SJCRH30 (cell line): ENCODE measurements around the gene APC2. TPM values are rescaled to one million over a fixed set of nuclear protein-coding genes. Genes with fewer than 3 reads are reported as not detected.

Experiments used
- DNase-seq, 2 experiments: peaks; one replicate each; pipeline ENCODE4 v3.0.0-alpha.2; 2015 to 2020
- H3K27ac ChIP-seq: fragments of 250-450 bp; sonication (Bioruptor Pico); 2 replicates; pipeline ENCODE4 v1.5.1; 2020; ENCODE audit warnings: mild to moderate bottlenecking, moderate library complexity
- H3K27me3 ChIP-seq: fragments of 250-450 bp; sonication (Bioruptor Pico); 2 replicates; pipeline ENCODE4 v1.5.1; 2020; ENCODE audit warnings: mild to moderate bottlenecking, moderate library complexity
- H3K36me3 ChIP-seq: fragments of 250-450 bp; sonication (Bioruptor Pico); 2 replicates; pipeline ENCODE4 v1.5.1; 2020; ENCODE audit warnings: mild to moderate bottlenecking, moderate library complexity
- H3K4me1 ChIP-seq: fragments of 250-450 bp; sonication (Bioruptor Pico); 2 replicates; pipeline ENCODE4 v1.5.1; 2020; ENCODE audit warnings: mild to moderate bottlenecking, moderate library complexity
- H3K4me3 ChIP-seq: fragments of 250-450 bp; sonication (Bioruptor Pico); 2 replicates; pipeline ENCODE4 v1.5.1; 2020; ENCODE audit warnings: mild to moderate bottlenecking, moderate library complexity
- H3K9me3 ChIP-seq: fragments of 250-450 bp; sonication (Bioruptor Pico); replicated peaks from 2 replicates; pipeline ENCODE4 v1.5.1; 2020; ENCODE audit warnings: mild to moderate bottlenecking, moderate library complexity
- total RNA-seq: library from RNA; depleted of rRNA; stranded (reverse); fragments of >200 nt; shearing (Covaris generic); gene quantifications from 2 replicates; pipeline ENCODE4 v1.2.3, GENCODE V29; 2014; rRNA removed

Gene APC2, protein sequence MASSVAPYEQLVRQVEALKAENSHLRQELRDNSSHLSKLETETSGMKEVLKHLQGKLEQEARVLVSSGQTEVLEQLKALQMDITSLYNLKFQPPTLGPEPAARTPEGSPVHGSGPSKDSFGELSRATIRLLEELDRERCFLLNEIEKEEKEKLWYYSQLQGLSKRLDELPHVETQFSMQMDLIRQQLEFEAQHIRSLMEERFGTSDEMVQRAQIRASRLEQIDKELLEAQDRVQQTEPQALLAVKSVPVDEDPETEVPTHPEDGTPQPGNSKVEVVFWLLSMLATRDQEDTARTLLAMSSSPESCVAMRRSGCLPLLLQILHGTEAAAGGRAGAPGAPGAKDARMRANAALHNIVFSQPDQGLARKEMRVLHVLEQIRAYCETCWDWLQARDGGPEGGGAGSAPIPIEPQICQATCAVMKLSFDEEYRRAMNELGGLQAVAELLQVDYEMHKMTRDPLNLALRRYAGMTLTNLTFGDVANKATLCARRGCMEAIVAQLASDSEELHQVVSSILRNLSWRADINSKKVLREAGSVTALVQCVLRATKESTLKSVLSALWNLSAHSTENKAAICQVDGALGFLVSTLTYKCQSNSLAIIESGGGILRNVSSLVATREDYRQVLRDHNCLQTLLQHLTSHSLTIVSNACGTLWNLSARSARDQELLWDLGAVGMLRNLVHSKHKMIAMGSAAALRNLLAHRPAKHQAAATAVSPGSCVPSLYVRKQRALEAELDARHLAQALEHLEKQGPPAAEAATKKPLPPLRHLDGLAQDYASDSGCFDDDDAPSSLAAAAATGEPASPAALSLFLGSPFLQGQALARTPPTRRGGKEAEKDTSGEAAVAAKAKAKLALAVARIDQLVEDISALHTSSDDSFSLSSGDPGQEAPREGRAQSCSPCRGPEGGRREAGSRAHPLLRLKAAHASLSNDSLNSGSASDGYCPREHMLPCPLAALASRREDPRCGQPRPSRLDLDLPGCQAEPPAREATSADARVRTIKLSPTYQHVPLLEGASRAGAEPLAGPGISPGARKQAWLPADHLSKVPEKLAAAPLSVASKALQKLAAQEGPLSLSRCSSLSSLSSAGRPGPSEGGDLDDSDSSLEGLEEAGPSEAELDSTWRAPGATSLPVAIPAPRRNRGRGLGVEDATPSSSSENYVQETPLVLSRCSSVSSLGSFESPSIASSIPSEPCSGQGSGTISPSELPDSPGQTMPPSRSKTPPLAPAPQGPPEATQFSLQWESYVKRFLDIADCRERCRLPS (N-terminal part only)
- 0.13 and 0.24 TPM in 2 replicates for total RNA-seq

DNA sequence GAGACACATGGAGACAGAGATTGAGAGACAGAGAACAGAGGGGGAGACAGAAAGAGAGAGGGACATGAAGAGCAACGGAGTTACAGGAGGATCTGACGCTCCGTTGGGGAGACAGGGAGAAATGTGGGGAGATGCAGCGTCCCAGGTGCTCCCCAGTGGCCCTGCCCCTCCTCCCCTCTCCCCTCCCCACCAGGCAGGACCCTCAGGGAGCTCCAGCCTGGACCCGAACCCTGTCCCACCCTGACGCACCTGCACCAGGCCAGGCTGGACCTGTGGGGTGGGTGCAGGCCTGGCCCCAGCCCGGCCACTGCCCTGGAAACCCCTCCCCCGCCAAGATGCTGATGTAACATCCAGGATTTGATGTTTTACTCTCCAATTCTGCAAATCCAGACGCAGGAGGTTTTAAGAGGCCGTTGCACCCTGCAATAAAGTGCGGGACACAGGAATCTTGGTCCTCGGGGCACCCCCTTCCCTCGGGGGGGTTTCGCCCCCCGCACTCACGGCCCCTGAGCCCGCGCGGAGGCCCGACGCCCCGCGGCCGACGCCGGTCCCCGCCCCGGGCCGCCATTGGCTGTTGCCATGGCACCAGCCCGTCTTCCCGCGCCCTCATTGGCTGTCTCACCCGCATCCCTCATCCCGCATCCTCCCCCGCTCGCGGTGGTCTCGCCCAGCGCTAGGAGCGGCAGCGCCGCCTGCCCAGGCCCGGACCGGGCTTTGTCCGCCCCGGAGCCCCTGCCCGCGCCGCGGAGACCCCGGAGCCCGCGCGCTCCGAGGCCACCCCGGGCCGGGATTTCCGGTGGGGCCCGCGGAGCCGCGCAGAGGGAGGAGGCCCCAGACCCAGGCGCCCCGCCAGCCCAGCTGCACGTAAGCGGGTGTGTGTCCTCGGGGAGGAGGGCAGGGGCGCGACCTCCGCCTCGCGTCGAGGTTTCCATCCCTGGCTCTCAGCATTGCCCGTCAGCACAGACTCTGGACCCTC, at the start of gene APC2:
TSS of gene APC2 (plus strand) at position 655 of the 976 bp plus-strand sequence. CDS start 2,881 bp downstream, outside the sequence.
- H3K27ac ChIP-seq = no peak within 1 kb of the TSS
- H3K27me3 ChIP-seq = peaks cover 17% of the 10 kb centered on the region
- H3K4me3 ChIP-seq = peak within 1 kb of the TSS; percentile 36
- no peaks in the 10 kb centered on the region for H3K36me3 ChIP-seq
- peak; percentile 74 to 75 for DNase-seq
- peaks cover 17% of the 10 kb centered on the region; the same call in 1 of the 2 replicates for H3K4me1 ChIP-seq
- no peaks in the 10 kb centered on the region for H3K9me3 ChIP-seq

DNA sequence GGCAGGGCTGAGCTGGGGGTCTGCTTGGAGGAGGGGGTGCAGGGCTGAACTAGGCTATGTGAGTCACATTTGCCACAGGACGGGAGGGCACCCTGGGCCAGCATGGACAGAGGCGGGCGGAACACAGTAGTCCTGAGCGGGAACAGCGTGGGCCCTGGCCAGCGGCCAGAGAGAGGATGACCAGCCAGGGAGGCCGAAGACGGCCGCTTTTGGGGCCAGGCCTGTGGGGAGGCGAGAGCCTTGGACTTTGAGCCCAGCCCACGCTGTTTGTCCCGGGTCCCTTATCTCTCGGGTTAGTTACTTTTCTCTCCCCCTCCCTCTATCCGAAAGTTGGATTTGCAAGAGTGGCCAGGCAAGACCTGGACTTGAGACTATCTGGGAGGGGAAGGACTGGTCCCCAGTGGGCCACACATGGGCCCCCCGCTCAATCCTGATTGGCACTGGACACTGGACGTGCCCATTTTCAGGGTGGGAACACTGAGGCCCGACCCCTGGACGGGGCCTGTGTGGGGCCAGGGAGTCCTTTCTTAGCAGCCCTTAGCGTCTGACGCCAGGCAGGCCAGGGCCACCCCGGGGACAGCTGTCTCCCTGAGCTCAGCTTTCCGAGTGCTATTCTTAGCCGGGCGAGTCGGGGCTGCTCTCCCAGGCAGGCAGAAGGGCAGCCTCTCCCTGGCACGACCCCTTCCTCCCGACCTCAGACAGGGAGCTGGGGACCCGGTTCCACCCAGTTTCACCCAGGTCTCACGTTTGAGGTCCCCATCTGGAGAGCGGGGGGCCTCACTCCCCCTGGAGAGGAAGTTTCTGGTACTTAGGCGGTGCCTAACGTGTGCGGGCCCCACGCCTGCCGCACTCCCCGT, 49.4 kb upstream of the APC2 start:
- no peak overlapping the region for H3K27ac ChIP-seq
- peaks cover 6% of the 10 kb centered on the region; the same call in 1 of the 2 replicates for H3K27me3 ChIP-seq
- peaks cover 2% of the 10 kb centered on the region; the same call in 1 of the 2 replicates for H3K4me1 ChIP-seq
- DNase-seq = peak; percentile 82 to 85
- peak overlapping the region; percentile 58 for H3K4me3 ChIP-seq
- H3K9me3 ChIP-seq = no peaks in the 10 kb centered on the region
- H3K36me3 ChIP-seq = no peaks in the 10 kb centered on the region

DNA sequence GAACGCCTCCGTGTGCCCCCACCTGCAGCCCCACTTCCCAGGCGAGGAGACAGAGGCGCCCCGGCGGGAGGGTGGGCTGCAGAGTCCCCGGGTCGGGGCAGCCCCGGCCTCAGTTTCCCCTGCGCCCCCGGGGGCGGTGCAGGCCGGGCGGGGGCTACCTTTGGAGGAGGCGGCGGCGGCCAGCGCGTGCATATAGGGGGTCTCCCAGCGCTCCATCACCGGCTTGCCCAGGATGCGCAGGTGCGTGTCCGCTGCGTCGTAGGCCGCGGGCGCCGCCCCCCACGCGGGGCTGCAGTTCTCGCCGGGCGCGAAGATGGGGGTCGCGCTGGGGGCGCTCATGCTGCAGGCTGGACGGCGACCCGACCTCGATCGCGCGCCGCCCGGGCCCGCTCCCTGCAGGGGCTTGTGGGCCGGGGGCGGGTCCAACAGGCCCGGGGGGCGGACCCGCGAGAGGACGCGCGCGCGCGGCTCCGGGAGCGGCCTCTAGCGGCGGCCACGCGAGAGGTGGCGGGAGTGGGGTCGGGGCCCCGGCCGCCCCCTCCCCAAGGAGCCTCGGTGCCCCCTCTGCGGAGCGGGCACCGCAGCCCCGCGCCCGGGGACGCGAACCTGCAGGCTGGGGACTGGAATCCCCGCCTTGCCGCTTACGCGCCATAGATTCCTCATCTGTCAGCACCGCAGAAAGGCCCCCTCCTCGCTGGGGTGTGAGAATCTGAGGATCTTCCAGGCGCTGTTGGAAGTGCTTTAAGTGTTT, 48.6 kb upstream of the APC2 start, which contains the start of gene GAMT:
TSS of gene GAMT (minus strand) at position 405 of the 751 bp plus-strand sequence. CDS start at position 339, 66 bp downstream.
- H3K4me1 ChIP-seq = peaks cover 2% of the 10 kb centered on the region; the same call in 1 of the 2 replicates
- H3K27me3 ChIP-seq = peaks cover 6% of the 10 kb centered on the region; the same call in 1 of the 2 replicates
- peak; percentile 37 to 56 for DNase-seq
- no peaks in the 10 kb centered on the region for H3K9me3 ChIP-seq
- no peak within 1 kb of the TSS for H3K27ac ChIP-seq
- peak within 1 kb of the TSS; percentile 58 for H3K4me3 ChIP-seq
- H3K36me3 ChIP-seq = no peaks in the 10 kb centered on the region

DNA sequence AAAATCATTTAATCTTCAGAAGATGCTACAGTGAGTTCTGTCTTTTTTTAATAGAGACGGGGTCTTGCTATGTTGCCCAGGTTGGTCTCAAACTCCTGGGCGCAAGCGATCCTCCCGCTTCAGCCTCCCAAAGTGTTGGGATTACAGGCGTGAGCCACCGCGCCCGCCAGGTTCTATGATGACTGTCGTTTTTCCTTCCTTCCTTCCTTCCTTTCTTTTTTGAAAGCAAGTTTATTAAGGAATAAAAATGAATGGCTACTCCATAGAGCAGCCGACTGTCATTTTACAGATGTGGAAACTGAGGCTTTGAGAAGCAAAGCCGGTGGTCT, 48.1 kb upstream of the APC2 start:
- Histone ChIP-seq H3K9me3 (no peaks in the 10 kb centered on the region), H3K4me1 (peaks cover 2% of the 10 kb centered on the region; the same call in 1 of the 2 replicates)

DNA sequence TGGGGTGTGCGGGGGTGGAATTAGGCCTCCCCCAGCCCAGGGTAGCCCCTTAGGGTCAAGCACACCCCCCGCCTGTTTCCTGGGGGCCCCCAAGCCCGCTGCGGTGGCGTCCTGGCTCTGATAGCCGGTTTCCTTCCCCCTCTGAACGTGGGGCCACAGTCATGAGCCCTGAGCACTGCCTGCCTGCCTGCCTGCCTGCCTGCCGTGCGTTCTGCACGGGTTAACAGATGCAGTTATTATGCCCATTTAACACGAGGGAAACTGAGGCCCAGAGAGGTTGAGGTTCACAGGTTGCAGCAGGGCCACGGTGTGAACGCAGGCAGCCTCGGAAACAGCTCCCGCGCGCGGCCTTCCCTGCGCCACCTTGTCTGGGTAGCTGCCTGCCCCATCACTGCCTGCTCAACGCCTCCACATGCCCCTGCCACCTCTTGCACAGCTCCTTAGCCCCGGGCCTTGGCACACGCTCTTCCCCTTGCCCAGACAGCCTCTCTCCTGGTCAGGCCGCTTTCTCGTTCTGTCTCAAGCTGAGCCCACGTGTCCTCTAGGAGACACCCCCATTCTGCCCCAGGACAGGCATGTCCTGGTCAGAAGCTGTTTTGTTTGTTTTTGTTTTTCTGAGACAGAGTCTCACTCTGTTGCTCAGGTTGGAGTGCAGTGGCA, 47.4 kb upstream of the APC2 start:
- Histone ChIP-seq H3K27ac (no peak overlapping the region), H3K36me3 (no peaks in the 10 kb centered on the region), H3K4me1 (peaks cover 2% of the 10 kb centered on the region; the same call in 1 of the 2 replicates), H3K4me3 (peak overlapping the region; percentile 13), H3K9me3 (no peaks in the 10 kb centered on the region), H3K27me3 (peaks cover 6% of the 10 kb centered on the region; the same call in 1 of the 2 replicates)
- DNase-seq = no peak

More for the DNA sequence above, 48.1 kb upstream of the APC2 start:
- Histone ChIP-seq H3K36me3 (no peaks in the 10 kb centered on the region), H3K27me3 (peaks cover 6% of the 10 kb centered on the region; the same call in 1 of the 2 replicates), H3K27ac (no peak overlapping the region), H3K4me3 (no peak overlapping the region)
- DNase-seq = no peak

DNA sequence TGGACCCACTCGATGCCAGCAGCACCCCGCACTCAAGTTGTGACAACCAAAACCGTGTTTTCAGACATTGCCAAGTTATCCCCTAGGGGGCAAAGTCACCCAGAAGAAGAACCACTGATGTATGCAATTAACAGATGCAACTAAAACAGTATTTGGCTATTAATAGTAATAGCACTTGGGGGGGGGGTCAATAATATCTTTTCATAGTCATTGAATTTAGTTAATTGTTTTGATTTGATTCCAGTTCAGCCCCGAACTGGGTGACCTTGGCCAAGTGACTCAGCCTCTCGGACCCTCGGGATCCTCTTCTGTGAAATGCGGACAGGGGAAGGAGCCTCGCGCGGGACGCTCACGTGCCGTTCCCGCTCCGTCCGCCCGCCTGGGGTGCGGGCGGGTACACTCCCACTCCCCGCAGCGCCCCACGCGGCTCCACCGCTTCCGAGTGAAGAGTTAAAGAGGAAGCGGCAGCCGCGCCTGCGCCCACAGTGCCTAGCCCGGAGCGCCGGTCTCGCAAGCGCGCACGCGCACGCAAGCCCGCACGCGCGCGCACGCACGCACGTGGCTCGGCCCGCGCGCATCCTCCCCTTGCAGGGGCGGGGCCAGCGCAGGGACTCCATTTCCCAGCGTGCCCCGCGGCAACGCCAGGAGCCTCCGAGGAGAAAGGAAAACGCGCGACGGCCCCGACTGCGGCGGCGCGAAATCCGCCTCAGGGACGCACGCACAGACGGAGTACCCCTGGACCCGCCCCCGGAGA, 43.0 kb upstream of the APC2 start:
- Histone ChIP-seq H3K9me3 (no peaks in the 10 kb centered on the region), H3K27me3 (peaks cover 4% of the 10 kb centered on the region; the same call in 1 of the 2 replicates), H3K4me1 (peaks cover 8% of the 10 kb centered on the region; the same call in 1 of the 2 replicates), H3K27ac (no peak overlapping the region; the same call in 1 of the 2 replicates), H3K36me3 (peaks cover 11% of the 10 kb centered on the region), H3K4me3 (peak overlapping the region; percentile 57)
- DNase-seq = peak; percentile 97 to 98

DNA sequence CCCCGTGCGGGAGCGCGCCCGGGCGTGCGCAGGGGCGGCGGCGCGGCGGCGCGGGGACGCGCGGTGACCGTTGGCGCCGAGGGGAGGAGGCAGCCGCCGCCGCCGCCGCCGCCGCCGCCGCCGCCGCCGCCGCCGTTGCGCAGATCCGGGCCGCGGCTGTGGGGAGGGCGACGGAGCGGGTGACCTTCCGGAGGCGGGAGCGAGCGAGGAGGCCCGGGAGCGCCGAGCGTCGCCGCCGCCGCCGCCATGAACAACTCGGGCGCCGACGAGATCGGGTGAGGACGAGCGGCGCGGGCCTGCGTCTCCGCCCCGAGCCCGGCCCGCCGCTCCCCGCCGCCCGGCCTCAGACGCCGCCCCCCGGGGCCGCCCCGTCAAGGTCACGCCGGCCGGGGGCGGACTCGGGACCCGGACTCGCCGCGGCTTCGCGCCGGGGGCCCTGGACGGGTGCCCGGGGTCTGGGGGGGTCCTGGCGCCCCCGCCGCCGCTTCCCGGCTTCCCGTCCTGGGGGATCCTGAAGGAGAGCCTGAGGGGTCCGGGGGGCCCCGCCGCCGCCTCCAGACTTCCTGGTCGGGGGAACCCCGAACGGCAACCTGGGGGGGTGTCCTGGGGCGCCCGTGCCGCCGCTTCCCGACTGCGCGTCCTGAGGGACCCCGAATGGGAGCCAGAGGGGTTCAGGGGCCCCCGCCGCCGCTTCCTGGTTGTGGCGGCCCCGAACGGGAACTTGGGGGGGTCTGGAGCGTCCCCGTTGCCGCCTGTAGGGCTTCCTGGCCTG, 42.2 kb upstream of the APC2 start, which contains the start of gene DAZAP1:
TSS of gene DAZAP1 (plus strand) at position 59 of the 772 bp plus-strand sequence. CDS start at position 247, 188 bp downstream.
- Histone ChIP-seq H3K4me1 (peaks cover 6% of the 10 kb centered on the region; the same call in 1 of the 2 replicates), H3K9me3 (no peaks in the 10 kb centered on the region), H3K36me3 (peaks cover 16% of the 10 kb centered on the region), H3K27ac (peak within 1 kb of the TSS; percentile 89), H3K4me3 (peak within 1 kb of the TSS; percentile 99), H3K27me3 (no peaks in the 10 kb centered on the region)
- no peak for DNase-seq

DNA sequence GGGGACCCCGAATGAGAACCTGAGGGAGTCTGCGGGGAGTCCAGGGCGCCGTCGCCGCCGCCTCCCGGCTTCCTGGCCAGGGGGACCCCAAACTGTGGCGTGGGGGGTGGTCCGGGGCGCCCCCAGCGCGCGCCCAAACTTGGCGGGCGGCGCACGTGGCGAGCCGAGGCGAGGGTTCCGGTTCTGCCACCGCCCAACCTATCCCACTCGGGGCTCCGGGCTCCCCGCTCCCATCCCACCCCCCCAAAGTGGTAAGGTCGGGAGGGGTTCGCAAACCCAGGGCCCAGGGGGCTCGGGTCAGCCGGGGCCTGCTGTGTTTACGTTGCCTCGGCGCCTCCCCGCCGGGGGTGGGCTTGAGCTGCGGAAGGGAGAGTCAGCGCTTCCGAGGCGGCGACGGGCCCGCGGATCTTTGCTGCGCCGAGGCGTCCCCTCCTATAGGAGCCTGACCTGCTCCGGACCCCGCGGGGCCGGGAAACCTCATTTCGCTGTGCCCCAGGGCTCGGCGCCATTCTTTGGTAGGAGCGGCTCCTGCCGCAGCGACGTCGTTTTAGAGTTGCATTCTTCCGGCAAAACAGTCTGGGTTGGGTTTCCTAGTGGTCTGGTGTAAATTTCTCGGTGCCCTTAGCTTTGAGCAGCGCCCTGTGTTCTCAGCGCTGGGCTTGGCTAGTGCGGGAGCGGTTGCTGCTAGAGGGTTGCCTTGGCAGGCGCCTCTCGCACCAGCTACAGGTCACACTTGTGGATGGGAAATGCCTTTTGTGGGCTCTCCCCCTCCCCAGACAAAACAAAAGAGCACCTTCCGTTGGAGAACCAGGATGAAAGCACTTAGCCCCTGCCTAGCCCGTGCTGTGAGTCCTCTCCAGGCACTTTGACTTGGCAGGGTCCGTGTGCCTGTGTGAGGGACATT, 41.4 kb upstream of the APC2 start:
- Histone ChIP-seq H3K9me3 (no peaks in the 10 kb centered on the region), H3K36me3 (peaks cover 22% of the 10 kb centered on the region), H3K27me3 (no peaks in the 10 kb centered on the region), H3K4me3 (peak overlapping the region; percentile 99), H3K27ac (peak overlapping the region; percentile 89), H3K4me1 (peaks cover 6% of the 10 kb centered on the region; the same call in 1 of the 2 replicates)
- DNase-seq = peak; percentile 41 to 49

DNA sequence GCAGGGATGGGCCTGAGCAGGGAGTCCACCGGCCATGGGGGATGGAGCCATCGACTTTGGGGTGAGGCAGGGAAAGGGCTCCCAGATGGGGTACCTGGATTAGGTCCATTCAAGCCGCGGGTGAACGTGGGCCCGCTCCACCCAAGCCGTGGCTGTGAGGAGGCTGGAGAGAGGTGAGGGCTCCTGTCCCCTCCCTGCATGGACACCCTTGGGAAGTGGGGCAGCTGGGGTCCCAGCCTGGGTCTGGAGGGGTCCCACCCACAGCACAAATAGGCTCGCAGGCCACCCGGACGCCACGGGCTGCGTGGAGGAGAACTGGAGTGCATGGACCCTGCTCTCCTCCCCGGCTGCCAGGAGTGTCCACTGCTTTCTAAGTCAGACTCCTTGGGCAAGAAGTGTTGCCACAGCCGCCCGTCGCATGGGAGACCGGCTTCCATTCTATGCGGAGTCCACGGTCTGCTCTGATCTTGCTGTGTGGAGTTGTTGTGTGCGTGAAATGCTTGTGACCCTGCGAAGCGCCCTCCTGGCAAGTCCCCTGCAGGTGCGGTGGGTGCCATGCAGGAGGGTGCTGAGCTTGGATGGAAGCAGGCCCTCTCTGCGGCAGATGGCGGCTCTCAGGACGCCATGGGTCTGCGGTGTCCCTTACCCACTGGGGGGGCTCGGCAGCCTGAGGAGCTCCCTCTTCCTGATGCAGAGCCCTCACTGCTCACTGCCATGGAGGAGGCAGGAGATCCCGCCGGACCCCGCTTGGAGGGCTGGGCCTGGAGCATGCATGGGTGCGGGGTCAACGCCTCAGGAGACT, 40.5 kb upstream of the APC2 start:
- DNase-seq = no peak
- peak overlapping the region; percentile 89; the same call in 1 of the 2 replicates for H3K27ac ChIP-seq
- no peaks in the 10 kb centered on the region for H3K27me3 ChIP-seq

More for the DNA sequence above, 40.5 kb upstream of the APC2 start:
- H3K9me3 ChIP-seq = no peaks in the 10 kb centered on the region
- H3K4me1 ChIP-seq = peaks cover 6% of the 10 kb centered on the region; the same call in 1 of the 2 replicates
- peaks cover 27% of the 10 kb centered on the region for H3K36me3 ChIP-seq
- H3K4me3 ChIP-seq = peak overlapping the region; percentile 99
